ENCODE measurements around the gene SERP2. TPM values are rescaled to one million over a fixed set of nuclear protein-coding genes. Genes with fewer than 3 reads are reported as not detected.

Gene SERP2
- total RNA-seq, 2 donors from 2014 or later: 1.0 to 3.6 TPM

DNA sequence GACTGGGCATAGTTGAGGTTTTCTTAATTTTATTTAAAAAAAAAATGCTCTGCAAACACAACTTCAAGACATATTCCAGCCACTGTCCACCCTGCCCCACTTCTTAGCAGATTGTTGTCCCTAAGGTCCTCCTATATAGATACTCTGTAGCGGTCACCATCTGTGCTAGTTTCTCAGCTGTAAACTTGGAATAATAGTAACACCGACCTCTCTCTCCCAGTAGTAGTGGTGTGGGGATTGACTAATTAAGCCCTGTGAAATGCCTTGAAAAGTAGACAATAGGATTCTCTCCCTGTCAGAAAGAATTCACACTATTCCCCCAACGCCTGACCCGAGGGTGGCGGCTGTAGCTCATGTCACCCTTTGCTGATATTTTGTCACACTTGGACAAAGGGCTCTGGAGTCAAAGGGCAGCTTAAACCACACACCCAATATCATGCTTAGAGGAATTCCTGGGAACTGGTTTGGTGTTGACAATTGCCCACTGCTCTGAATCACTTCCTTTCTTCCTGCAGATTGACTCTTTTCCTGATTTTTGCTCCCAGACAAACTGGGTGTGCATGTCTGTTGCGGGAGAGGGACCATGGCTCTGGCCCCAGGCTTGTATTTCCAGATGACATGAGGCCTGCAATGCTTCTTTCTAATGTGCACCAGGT, 9.2 kb upstream of the SERP2 start:
- ATAC-seq (replicated peaks in 1 of 2): no peak
- Mint-ChIP-seq H3K27me3 (ENCODE audit: low read depth) (peaks cover 21% of the 10 kb centered on the region), H3K27ac (no peak overlapping the region), H3K36me3 (ENCODE audit: insufficient read depth in 2 of 2) (no peaks in the 10 kb centered on the region), H3K9me3 (no peaks in the 10 kb centered on the region), H3K4me1 (ENCODE audit: low read depth) (no peaks in the 10 kb centered on the region), H3K4me3 (no peak overlapping the region)
- DNase-seq: no peak

DNA sequence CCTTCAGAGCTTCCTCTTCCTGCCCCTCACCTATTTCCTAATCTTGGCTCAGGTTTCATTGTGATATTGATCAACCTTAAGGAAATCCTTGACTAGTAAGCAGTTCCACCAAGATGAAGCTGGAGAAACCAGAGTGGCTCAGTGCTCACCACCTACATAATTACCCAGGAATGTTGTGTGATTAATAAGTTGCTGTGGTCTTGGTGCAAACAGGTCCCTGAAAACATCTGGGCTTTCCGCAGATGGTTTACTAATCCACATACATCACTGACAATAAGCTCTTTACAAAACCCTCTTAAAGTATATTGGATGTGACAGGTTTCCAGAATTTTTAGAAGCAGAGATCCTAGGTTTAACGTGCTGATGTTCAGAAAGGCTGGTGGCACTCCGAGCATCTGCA, 8.6 kb upstream of the SERP2 start:
- Mint-ChIP-seq H3K36me3 (ENCODE audit: insufficient read depth in 2 of 2) (no peaks in the 10 kb centered on the region), H3K27me3 (ENCODE audit: low read depth) (peaks cover 21% of the 10 kb centered on the region), H3K9me3 (no peaks in the 10 kb centered on the region), H3K27ac (no peak overlapping the region), H3K4me1 (ENCODE audit: low read depth) (no peaks in the 10 kb centered on the region), H3K4me3 (no peak overlapping the region)
- DNase-seq (no peak), ATAC-seq (replicated peaks in 1 of 2) (no peak)

DNA sequence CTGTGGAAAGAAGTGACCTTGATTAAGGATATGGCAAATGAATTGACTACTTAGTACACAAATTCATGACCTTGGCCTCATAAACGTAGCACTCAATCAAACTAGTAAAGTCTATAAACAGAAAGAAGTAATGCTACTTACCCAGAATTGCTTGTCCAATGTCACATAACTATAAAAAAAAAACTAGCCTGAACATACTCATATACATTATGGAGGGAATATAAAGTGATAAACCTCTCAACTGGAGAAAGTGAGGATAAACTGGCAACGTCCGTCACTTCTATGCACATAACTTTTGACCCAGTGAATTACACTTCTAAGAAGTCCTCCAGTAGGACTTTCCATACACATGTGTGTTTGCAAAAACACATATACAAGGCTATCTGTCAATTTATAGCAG, 7.7 kb upstream of the SERP2 start:
- H3K27me3 Mint-ChIP-seq (ENCODE audit: low read depth): peaks cover 23% of the 10 kb centered on the region
- ATAC-seq (replicated peaks in 1 of 2): no peak
- H3K4me3 Mint-ChIP-seq: no peak overlapping the region
- no peak overlapping the region for H3K27ac Mint-ChIP-seq
- no peaks in the 10 kb centered on the region for H3K36me3 Mint-ChIP-seq (ENCODE audit: insufficient read depth in 2 of 2)
- peaks cover 2% of the 10 kb centered on the region for H3K4me1 Mint-ChIP-seq (ENCODE audit: low read depth)
- H3K9me3 Mint-ChIP-seq: no peaks in the 10 kb centered on the region
- DNase-seq: no peak

DNA sequence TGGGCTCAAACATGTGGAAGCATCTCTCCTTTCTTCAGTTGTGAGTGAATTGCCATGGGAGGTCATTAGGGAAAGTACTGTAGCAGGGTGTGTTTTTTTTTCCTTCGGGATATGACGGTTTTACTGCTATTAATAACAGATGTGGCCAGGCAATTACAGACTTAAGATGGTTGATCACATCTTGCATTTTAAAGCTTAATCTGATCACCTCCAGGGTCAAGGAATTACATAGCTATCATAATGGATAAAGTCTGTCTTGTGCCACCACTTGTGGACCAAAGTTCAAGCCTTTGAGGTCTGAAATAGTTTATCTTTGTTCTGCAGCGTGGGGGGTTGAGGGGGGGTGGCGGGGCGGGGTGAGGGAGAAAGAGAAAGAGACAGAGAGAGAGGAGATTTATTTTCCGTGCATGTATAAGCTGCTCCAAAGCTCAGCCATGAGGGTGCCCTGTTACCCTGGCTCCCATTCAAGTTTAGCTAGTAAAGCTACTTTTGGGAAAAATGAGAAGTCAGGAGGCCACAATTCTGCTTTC, 5.5 kb upstream of the SERP2 start:
- Mint-ChIP-seq H3K4me1 (ENCODE audit: low read depth) (peaks cover 20% of the 10 kb centered on the region), H3K36me3 (ENCODE audit: insufficient read depth in 2 of 2) (no peaks in the 10 kb centered on the region), H3K27ac (no peak overlapping the region), H3K27me3 (ENCODE audit: low read depth) (peaks cover 45% of the 10 kb centered on the region), H3K9me3 (no peaks in the 10 kb centered on the region), H3K4me3 (no peak overlapping the region)
- ATAC-seq (replicated peaks in 1 of 2) (no peak), DNase-seq (no peak)

DNA sequence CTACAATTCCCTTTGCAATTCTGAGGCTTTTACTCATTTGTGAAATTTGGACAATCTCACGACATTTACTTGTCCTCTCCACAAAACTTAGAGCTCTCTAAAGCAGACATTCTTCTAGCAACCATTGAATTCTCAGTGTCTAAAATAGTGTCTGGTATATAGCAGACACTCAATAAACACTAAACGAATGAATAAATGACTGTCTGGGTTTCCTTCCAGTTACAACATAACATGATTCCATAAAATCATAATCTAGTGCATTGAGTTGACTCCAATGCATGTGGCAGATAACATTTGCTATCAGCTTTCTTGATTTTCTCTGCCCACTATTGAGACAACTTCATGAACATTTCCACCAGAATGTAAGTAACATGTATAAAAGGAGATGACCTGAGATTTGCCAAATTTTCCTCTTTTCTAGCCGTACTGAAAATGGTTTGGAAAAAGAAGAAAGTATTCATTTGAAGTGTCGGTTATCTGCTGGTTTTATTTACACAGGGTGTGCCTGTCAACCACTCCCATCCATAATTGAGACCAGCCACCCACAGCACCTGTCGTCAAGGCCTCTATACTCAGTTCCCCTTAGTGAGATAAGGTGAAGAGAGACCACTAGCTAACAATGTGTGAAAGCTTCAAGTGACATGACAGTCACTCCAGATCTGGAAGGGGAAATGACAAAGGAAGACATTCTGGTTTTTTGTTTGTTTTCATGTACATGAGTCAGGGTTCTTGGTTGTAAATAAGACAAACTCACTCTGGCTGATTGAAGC, 4.8 kb upstream of the SERP2 start:
- H3K36me3 Mint-ChIP-seq (ENCODE audit: insufficient read depth in 2 of 2): no peaks in the 10 kb centered on the region
- H3K4me1 Mint-ChIP-seq (ENCODE audit: low read depth): peaks cover 20% of the 10 kb centered on the region
- H3K4me3 Mint-ChIP-seq: no peak overlapping the region
- ATAC-seq (replicated peaks in 1 of 2) (no peak), DNase-seq (no peak)
- H3K9me3 Mint-ChIP-seq: no peaks in the 10 kb centered on the region
- H3K27ac Mint-ChIP-seq: no peak overlapping the region
- peaks cover 46% of the 10 kb centered on the region for H3K27me3 Mint-ChIP-seq (ENCODE audit: low read depth)

DNA sequence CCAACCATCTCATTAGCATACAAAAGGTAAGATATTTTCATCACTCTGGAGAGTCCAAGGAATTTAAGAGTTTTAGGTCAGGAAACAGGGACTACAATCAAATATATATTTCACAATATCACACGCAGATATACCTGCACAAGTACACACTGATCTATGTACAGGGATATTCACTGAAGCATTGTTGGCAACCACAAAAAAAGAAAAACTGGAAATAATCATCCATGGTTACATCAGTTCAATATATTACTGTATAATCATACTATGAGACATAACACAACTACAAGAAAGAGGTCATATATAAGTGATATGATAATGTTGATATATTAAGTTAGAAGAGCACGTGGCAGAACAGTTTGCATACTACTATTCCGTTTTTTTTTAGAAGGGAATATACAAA, 2.2 kb upstream of the SERP2 start:
- no peaks in the 10 kb centered on the region for H3K9me3 Mint-ChIP-seq
- DNase-seq (no peak), ATAC-seq (replicated peaks in 1 of 2) (peak; percentile 66 to 71)
- peak overlapping the region; percentile 28 for H3K27ac Mint-ChIP-seq
- peaks cover 45% of the 10 kb centered on the region for H3K27me3 Mint-ChIP-seq (ENCODE audit: low read depth)
- peak overlapping the region in 1 of 2 donors; percentile 64 for H3K4me3 Mint-ChIP-seq
- peaks cover 2 to 4% of the 10 kb centered on the region in 2 donors for H3K36me3 Mint-ChIP-seq (ENCODE audit: insufficient read depth in 2 of 2)
- peaks cover 26% of the 10 kb centered on the region for H3K4me1 Mint-ChIP-seq (ENCODE audit: low read depth)

DNA sequence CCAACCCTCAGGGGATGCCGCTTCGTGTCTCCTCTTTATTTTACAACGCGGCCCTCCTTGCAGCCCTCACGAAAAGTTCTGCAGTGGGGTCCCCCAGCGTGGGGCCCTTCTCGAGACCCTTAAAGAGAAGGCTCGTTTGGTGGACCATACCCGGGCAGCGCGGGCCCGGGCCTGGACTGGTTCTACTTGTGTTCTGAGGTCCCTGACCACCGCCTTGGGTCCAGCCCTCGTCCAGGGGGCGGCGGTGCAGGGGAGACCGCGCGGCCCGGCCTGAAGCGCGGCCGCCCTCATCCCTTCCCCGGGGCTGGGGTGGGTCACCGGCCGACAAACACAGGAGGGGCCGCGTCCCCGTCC, 400 bp upstream of the SERP2 start:
- Mint-ChIP-seq H3K4me1 (ENCODE audit: low read depth) (peaks cover 26% of the 10 kb centered on the region), H3K27me3 (ENCODE audit: low read depth) (peaks cover 34% of the 10 kb centered on the region), H3K36me3 (ENCODE audit: insufficient read depth in 2 of 2) (peaks cover 2 to 4% of the 10 kb centered on the region in 2 donors), H3K4me3 (peak overlapping the region in 1 of 2 donors; percentile 59), H3K27ac (no peak overlapping the region), H3K9me3 (no peaks in the 10 kb centered on the region)
- no peak for ATAC-seq (replicated peaks in 1 of 2)
- no peak for DNase-seq

DNA sequence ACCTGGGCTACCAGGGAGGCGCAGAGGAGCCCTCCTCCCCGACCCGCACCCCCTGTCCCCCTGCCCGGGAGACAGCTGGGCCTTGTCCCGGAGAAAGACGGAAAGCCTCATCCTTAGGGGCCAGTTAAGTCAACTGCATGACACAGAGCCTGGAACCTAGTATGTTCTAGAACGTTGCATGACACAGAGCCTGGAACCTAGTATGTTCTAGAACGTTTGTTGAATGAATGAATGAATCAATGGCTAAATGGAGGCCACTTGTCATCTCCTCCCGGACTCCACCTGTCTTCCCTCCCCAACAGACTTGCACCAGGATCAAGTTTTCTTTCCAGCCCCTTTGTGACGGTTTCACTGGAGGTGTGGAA, 706 bp downstream of the SERP2 start:
- Mint-ChIP-seq H3K27me3 (ENCODE audit: low read depth) (peaks cover 34% of the 10 kb centered on the region), H3K4me3 (peak overlapping the region; percentile 58 to 74), H3K9me3 (no peaks in the 10 kb centered on the region), H3K4me1 (ENCODE audit: low read depth) (peaks cover 26% of the 10 kb centered on the region), H3K27ac (no peak overlapping the region), H3K36me3 (ENCODE audit: insufficient read depth in 2 of 2) (peaks cover 2 to 4% of the 10 kb centered on the region in 2 donors)
- ATAC-seq (replicated peaks in 1 of 2): no peak
- DNase-seq: no peak

DNA sequence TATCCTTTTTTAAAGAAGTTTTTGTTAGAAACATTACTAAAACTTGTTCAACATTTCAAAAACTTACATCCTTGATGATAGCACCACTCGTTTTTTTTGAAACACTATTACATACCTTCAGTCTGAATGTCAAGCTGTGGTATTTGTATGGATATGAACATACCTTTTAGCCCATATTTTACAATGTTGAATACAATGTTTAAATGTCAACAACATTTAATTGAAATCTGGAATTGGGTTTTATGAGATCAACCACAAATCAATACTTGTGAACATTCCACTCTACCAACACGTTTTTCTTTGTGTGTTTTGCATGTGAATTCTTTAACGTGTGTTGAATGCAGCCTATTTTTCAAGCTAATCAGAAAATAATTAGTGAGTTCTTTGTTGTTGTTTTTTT, 4.7 kb downstream of the SERP2 start:
- Mint-ChIP-seq H3K9me3 (no peaks in the 10 kb centered on the region), H3K4me3 (no peak overlapping the region), H3K27ac (no peak overlapping the region), H3K27me3 (ENCODE audit: low read depth) (peaks cover 9% of the 10 kb centered on the region), H3K4me1 (ENCODE audit: low read depth) (peaks cover 6% of the 10 kb centered on the region), H3K36me3 (ENCODE audit: insufficient read depth in 2 of 2) (peaks cover 2 to 4% of the 10 kb centered on the region in 2 donors)
- no peak for ATAC-seq (replicated peaks in 1 of 2)
- DNase-seq: no peak

DNA sequence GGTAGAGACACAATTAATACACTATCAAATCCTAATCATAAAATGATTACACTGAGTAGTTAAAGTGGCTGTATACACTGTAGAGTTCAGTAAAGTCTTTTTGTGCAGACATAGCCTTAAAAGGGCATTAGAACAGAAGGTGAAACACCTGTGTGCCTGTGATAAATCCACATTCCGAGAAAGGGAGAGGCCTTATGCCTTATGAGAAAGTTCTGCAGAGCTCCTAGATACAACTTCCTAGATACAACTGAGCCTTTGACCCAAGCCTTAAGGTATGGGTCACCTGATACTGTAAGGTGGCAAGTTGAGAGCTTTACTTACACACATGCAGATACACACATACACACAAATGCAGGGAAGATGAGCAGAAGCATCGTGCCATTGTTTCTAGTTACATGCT, 6.3 kb downstream of the SERP2 start:
- no peaks in the 10 kb centered on the region for H3K36me3 Mint-ChIP-seq (ENCODE audit: insufficient read depth in 2 of 2)
- H3K4me3 Mint-ChIP-seq: no peak overlapping the region
- H3K27ac Mint-ChIP-seq: no peak overlapping the region
- no peak for DNase-seq
- H3K4me1 Mint-ChIP-seq (ENCODE audit: low read depth): peaks cover under 1% of the 10 kb centered on the region
- H3K9me3 Mint-ChIP-seq: no peaks in the 10 kb centered on the region
- peaks cover 3% of the 10 kb centered on the region for H3K27me3 Mint-ChIP-seq (ENCODE audit: low read depth)
- no peak for ATAC-seq (replicated peaks in 1 of 2)

DNA sequence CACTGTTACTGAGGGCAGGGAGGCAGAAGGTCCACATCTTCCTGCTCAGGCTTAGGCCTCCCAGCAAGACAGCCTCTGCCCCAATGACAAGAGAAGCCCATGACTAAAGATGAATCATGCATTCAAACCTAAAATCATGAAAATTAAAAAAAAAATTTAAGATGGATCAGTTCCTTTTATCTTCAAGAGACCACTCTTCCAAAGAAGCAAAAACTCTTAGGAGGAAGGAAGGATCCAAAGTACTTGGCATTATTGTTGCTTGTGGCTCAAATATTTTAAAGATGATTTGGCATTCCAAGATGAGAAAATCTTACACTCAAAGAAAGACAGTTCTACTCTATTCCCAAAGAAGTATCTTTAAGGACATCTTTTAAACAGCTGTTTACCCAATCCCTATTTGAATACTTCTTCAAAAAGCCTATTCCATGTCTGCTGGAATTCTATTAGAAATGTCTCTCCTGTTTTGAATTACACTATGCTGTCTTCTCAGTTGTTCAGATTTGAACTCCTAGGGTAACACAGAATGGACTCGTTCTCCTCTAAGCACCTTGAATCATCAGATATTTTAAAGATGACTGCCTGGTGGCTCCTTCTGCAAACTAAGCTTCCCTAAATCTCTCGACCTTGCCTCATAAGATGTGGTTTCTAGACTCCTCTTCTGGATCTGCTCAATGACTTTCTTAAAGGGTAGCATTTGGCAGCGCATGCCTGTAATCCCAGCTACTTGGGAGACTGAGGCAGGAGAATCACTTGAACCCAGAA, 7.0 kb downstream of the SERP2 start:
- DNase-seq (no peak), ATAC-seq (replicated peaks in 1 of 2) (no peak)
- Mint-ChIP-seq H3K9me3 (no peaks in the 10 kb centered on the region), H3K36me3 (ENCODE audit: insufficient read depth in 2 of 2) (no peaks in the 10 kb centered on the region), H3K4me1 (ENCODE audit: low read depth) (no peaks in the 10 kb centered on the region), H3K4me3 (no peak overlapping the region), H3K27ac (no peak overlapping the region), H3K27me3 (ENCODE audit: low read depth) (no peaks in the 10 kb centered on the region)

DNA sequence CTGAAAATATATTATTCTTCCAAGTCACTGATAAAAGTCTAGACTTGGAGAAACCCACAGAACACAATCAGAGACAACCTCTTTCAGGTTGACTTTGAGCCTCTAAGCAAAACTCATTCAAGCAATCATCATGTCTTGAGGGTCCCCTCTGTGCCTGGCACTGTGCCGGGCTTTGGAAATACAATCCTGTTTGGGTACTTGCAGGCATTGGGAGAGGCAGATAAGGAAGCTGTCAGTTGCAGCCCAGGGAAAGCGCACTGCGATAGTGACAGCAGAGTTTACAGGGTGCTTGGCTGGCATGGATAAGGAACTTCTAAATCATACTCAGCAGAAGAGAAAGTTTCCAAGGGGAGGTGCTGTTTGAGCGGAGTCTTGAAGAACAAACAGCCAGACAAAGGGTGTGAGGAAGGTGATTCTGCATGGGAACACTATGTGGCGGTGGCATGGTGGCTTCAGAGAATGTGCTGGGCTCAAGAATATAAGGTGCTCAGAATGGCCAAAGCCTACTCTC, 9.1 kb downstream of the SERP2 start:
- Mint-ChIP-seq H3K9me3 (no peaks in the 10 kb centered on the region), H3K27me3 (ENCODE audit: low read depth) (no peaks in the 10 kb centered on the region), H3K36me3 (ENCODE audit: insufficient read depth in 2 of 2) (no peaks in the 10 kb centered on the region), H3K27ac (no peak overlapping the region), H3K4me3 (no peak overlapping the region), H3K4me1 (ENCODE audit: low read depth) (no peaks in the 10 kb centered on the region)
- DNase-seq (no peak), ATAC-seq (replicated peaks in 1 of 2) (no peak)

DNA sequence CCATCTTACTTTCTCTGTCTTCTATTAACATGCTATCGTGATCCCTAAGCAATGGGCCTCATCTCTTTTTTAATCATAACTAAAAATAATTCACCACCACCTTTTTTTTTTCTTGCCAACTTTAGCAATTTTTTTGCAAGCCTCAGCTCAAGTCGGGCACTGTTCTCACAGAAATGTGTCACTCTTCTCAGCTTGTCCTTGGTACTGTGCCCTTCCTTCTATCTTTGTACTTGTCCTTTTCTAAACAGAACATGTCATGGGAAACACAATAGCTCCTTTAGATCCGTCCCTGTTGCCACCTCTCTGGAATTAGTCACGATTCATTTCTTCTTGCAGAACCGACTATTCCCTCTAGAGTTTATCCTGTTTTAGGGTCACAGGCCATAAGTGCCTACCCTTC, 10.3 kb downstream of the SERP2 start:
- H3K4me3 Mint-ChIP-seq: no peak overlapping the region
- no peak overlapping the region for H3K27ac Mint-ChIP-seq
- DNase-seq (no peak), ATAC-seq (replicated peaks in 1 of 2) (no peak)
- H3K9me3 Mint-ChIP-seq: no peaks in the 10 kb centered on the region
- no peaks in the 10 kb centered on the region for H3K27me3 Mint-ChIP-seq (ENCODE audit: low read depth)
- H3K4me1 Mint-ChIP-seq (ENCODE audit: low read depth): no peaks in the 10 kb centered on the region
- H3K36me3 Mint-ChIP-seq (ENCODE audit: insufficient read depth in 2 of 2): no peaks in the 10 kb centered on the region

All from activated T-cell treated with anti-CD3 and anti-CD28 coated beads, Interleukin-2, amount 50 U/mL, for 72 hours (primary cell).